IPS-NIHi7 (cell line): ENCODE measurements around the gene GAREM2.

Experiments
- DNase-seq: peaks from one replicate; pipeline ENCODE4 v3.0.0; 2012; ENCODE audit warnings: mixed read lengths; ENCODE audit errors: extremely low spot score

GAREM2 gene

GRCh38 chr2:26187537-26188104 lies 14.7 kb downstream of the GAREM2 start:
- no peak for DNase-seq

GRCh38 chr2:26189123-26189522 lies 16.2 kb downstream of the GAREM2 start:
- DNase-seq = no peak

- DNase-seq = no peak
Measured at GRCh38 chr2:26189751-26190150, 16.9 kb downstream of the GAREM2 start.

- no peak for DNase-seq
Measured at GRCh38 chr2:26190369-26190768, 17.5 kb downstream of the GAREM2 start.

GRCh38 chr2:26191316-26192159 lies 18.6 kb downstream of the GAREM2 start:
- DNase-seq = no peak

- no peak for DNase-seq
Measured at GRCh38 chr2:26193578-26194231, 20.8 kb downstream of the GAREM2 start.

- DNase-seq = no peak
Measured at GRCh38 chr2:26195040-26195984, 22.4 kb downstream of the GAREM2 start.

GRCh38 chr2:26196683-26197418 lies 24.0 kb downstream of the GAREM2 start:
- no peak for DNase-seq

GRCh38 chr2:26197516-26197915 lies 24.6 kb downstream of the GAREM2 start:
- no peak for DNase-seq

- no peak for DNase-seq
Measured at GRCh38 chr2:26202981-26203490, 30.1 kb downstream of the GAREM2 start.

GRCh38 chr2:26203906-26204305 lies 31.0 kb downstream of the GAREM2 start:
- no peak for DNase-seq

GRCh38 chr2:26212011-26212410 lies 39.1 kb downstream of the GAREM2 start:
- DNase-seq = no peak

GRCh38 chr2:26214759-26215158 lies 41.9 kb downstream of the GAREM2 start:
- no peak for DNase-seq

- no peak for DNase-seq
Measured at GRCh38 chr2:26215833-26216232, 42.9 kb downstream of the GAREM2 start.

GRCh38 chr2:26216587-26216986 lies 43.7 kb downstream of the GAREM2 start:
- no peak for DNase-seq

GRCh38 chr2:26217720-26218119 lies 44.8 kb downstream of the GAREM2 start:
- DNase-seq = no peak

- DNase-seq = no peak
Measured at GRCh38 chr2:26223018-26223417, 50.1 kb downstream of the GAREM2 start.

GRCh38 chr2:26224095-26224494 lies 51.2 kb downstream of the GAREM2 start:
- no peak for DNase-seq

- no peak for DNase-seq
Measured at GRCh38 chr2:26229595-26229994, 56.7 kb downstream of the GAREM2 start.

- no peak for DNase-seq
Measured at GRCh38 chr2:26230806-26231205, 57.9 kb downstream of the GAREM2 start.

GRCh38 chr2:26235089-26235488 lies 62.2 kb downstream of the GAREM2 start:
- DNase-seq = no peak
